Nucleus accumbens (tissue), 56 donors: Measurements from ENCODE around the gene YIPF4.
"Not testable (repeated sequence)": the region's sequence is repeated elsewhere in the genome, so short reads cannot be mapped to it uniquely, and the experiment has no call there.

Source experiments
- DNase-seq, 56 donors: peaks; one replicate each; lab custom pipeline; 2025; lab: John Stamatoyannopoulos, UW

The YIPF4 gene

GRCh38 chr2:32284321-32284720, 6.6 kb downstream of the YIPF4 start:
- no peak for DNase-seq

DNA sequence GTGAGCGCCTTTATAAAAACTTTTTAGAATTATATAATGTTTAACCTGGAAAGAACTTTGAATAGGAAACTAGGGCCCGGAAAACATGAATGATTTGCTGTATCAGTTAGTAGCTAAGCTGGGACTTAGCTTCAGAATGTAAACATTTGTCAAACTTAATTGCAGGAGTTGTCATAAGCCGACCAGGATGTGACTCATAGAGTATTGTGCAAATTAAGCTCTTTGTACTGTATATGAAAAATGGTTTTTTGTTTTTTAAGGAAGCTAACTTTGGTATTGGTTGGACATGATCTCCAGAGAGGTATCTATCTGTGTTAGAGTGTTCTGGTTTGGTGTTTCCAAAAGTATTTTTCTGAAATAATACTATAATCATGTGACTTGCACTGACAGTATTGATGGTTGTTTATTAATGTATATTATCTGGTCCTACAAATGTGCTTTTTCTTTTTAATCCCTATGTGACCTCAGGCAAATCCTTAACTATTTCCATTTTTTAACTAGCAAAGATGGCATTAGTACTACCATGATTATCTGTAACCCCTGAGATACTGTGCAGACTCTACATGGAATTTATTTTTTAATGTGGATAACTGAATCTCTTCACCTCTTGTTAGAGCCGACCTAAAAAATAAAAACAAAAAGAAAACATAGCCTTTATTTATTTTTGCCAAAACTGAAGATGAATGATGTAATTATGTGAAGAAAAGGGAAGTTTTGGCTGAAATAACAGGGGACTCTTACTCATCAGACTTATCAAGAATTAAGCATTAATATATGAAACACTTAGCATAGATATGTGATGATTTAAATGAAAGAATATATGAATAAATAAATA, 11.7 kb downstream of the YIPF4 start:
- no peak for DNase-seq

DNA sequence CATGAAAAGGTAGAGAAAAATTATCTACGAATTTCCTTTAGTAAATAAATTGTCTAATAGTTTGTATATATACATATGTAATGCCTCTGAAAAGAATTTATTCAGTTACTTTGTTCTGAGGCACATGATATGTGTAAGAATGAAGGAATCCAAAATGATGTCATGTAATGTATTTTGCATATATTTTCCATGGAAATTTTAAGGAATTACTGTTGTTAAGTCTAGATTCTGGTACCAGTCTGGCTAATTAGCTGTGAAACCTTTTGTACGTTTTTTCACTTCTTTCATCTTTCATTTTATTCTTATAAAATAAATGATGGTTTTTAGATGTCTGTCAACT, 12.3 kb downstream of the YIPF4 start:
- DNase-seq: no peak

GRCh38 chr2:32291746-32292145, 14.0 kb downstream of the YIPF4 start:
- DNase-seq: no peak

- not testable (repeated sequence) for DNase-seq
These were observed 15.8 kb downstream of the YIPF4 start for GRCh38 chr2:32293493-32293892.

DNA sequence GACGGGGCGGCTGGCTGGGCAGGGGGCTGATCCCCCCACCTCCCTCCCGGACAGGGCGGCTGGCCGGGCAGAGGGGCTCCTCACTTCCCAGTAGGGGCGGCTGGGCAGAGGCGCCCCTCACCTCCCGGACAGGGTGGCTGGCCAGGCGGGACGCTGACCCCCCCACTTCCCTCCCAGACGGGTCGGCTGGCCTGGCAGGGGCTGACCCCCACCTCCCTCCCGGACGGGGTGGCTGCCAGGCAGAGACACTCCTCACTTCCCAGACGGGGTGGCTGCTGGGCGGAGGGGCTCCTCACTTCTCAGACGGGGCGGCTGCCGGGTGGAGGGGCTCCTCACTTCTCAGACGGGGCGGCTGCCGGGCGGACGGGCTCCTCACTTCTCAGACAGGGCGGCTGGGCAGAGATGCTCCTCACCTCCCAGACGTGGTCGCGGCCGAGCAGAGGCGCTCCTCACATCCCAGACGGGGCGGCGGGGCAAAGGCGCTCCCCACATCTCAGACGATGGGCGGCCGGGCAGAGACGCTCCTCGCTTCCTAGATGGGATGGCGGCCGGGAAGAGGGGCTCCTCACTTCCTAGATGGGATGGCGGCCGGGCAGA, 16.4 kb downstream of the YIPF4 start:
- DNase-seq: not testable (repeated sequence)

- DNase-seq: no peak
These were observed 32.9 kb downstream of the YIPF4 start for GRCh38 chr2:32310577-32310976.

DNA sequence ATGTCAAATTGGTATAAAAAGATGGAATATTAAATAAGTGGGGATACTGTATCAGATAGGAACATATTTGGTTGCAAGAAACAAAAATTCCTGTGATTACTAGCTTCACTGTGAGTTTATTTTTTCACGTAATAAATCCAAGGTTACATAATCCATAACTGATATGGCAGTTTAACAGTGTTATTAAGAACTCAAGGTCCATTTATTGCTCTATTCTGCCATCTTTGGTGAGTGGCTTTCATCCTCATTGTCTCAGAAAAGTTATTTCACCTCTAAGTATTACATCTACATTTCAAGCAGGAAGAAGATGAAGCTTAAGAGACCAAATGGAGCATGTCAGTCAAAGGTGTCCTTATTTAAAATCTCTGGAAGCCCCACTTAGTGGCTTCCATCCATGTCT, 37.2 kb downstream of the YIPF4 start:
- no peak for DNase-seq

GRCh38 chr2:32328679-32329078, 51.0 kb downstream of the YIPF4 start:
- DNase-seq: not testable (repeated sequence)

- not testable (repeated sequence) for DNase-seq
These were observed 51.7 kb downstream of the YIPF4 start for GRCh38 chr2:32329180-32329980.

DNA sequence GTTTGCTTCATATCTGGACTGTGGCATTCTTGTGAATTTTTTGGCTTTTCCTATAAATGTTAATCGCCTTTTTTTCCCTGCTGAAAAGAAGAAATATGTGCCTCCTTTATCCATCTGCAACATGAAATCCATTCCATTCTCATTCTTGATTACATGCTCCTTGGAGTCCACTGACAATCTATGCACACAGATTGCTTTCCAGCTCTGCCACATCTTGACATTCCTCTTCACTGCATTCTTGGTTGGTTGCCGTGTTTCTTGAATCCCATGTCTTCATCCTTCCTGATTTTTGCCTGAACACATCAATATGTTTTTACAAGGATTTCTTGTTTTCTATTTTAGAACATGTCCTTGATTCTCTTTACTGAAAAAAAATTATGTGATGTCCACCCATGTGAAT, 52.4 kb downstream of the YIPF4 start:
- DNase-seq: no peak

- no peak for DNase-seq
These were observed 65.1 kb downstream of the YIPF4 start for GRCh38 chr2:32342801-32343200.

DNA sequence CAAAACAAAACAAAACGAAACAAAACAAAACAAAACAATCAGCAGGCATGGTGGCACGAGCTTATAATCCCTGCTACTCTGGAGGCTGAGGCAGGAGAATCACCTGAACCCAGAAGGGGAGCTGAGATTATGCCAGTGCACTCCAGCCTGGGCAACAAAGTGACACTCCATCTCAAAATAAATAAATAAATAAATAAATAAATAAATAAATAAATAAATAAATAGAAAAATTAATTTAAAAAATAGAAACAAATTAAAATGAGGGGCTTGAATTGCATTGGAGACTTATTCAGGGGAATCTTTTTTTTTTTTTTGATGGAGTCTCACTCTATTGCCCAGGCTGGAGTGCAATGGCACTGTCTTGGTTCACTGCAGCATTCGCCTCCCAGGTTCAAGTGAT, 73.1 kb downstream of the YIPF4 start:
- DNase-seq: not testable (repeated sequence)

DNA sequence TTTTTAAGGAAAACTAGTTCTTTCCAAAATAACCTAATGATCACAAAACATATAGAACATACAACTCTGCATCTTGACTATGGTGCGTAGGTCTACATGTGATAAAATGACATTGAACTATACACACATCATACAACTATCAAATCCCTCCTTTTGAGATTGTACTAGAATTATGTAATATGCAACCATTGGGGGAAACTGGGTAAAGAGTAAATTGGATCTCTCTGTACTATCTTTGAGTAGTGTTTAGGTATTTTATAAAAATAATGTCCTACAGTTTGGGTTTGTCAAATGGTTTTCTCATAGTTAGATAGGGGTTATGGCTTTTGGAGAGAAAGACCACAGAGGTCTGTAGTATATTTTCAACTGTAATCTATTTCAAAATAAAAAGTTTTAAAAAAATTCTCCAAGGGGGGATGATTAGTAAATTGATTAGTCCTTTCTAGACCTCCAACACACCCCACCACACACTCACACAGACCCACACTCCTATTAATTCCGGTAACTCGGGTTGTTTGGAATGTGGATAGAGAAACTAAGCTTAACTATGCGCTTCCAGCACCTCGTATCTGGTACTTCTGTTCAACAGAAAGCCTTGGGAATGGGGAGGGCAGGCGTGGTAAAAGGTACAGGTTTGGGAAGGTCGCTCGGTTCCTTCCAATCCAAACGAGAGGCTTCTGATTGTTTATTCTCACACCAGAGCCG, 78.4 kb downstream of the YIPF4 start:
- peak in 1 of 56 donors; percentile 50 for DNase-seq

GRCh38 chr2:32356681-32357317, 79.1 kb downstream of the YIPF4 start, which contains the start of gene BIRC6:
TSS of gene BIRC6 (plus strand) at chr2:32357023. CDS start at chr2:32357162, 139 bp downstream.
- peak; percentile 87 to 99 (median 98) for DNase-seq

GRCh38 chr2:32357318-32358110, 79.8 kb downstream of the YIPF4 start:
- DNase-seq: peak in 36 of 56 donors; percentile 5 to 75 (median 38)

GRCh38 chr2:32358111-32358482, 80.4 kb downstream of the YIPF4 start:
- DNase-seq: no peak

DNA sequence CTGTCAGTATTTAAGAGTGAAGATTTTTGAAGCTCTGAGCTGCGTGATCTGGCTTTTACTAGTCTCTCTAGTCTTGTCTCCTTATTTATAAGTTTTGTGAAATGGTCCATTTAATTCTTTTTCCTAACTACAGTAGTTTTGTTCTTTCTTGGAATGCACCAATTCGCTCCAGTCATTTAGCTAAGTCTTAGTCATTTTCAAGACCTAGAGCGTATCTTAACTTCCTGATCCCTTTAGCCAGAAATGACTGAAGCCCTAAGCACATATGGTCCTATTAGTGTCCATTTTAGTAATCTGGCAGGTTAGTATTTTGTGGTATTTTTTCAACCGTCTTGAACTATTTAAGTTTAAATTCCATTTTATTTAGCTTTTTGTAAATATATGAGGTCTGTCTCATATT, 82.7 kb downstream of the YIPF4 start:
- DNase-seq: no peak

- DNase-seq: not testable (repeated sequence)
These were observed 85.3 kb downstream of the YIPF4 start for GRCh38 chr2:32362997-32363396.
